HepG2 (cell line): ENCODE data around the gene APC2. TPM values are rescaled to one million over a fixed set of nuclear protein-coding genes. Genes with fewer than 3 reads are reported as not detected.
A peak's percentile ranks its signal among the peaks of the same experiment; 100 is the strongest.

Experiments used
- CCAR2 ChIP-seq: fragments of 200-400 bp; formaldehyde crosslinking; optimal IDR thresholded peaks from 2 replicates; pipeline ENCODE3; 2018; ENCODE audit warnings: low read depth, mild to moderate bottlenecking, low read length, moderate library complexity
- HOXA7 ChIP-seq: sonication (generic); formaldehyde crosslinking; IDR thresholded peaks from 2 replicates; pipeline ENCODE4 v1.8.1; 2022; ENCODE audit warnings: mild to moderate bottlenecking, missing genetic modification reagents, moderate library complexity
- KAT7 ChIP-seq: IDR thresholded peaks from 2 replicates; pipeline ENCODE4 v1.6.1; 2018; ENCODE audit warnings: borderline replicate concordance, missing compliant biosample characterization
- MTF1 ChIP-seq: sonication (generic); formaldehyde crosslinking; IDR thresholded peaks from 2 replicates; pipeline ENCODE4 v1.5.0; 2020; ENCODE audit warnings: missing genetic modification reagents
- SRF ChIP-seq: IDR thresholded peaks from 2 replicates; pipeline ENCODE4 v1.6.1; 2011; ENCODE audit warnings: mild to moderate bottlenecking, low read depth, low read length, moderate library complexity
- SSRP1 ChIP-seq: IDR thresholded peaks from 2 replicates; pipeline ENCODE4 v1.6.1; 2016; ENCODE audit warnings: control low read depth
- TAF1 ChIP-seq: sonication (generic); formaldehyde crosslinking; IDR thresholded peaks from 2 replicates; pipeline ENCODE4 v1.4.0; 2020; ENCODE audit warnings: missing genetic modification reagents
- TRIM24 ChIP-seq: sonication (generic); formaldehyde crosslinking; IDR thresholded peaks from 2 replicates; pipeline ENCODE4 v1.8.0; 2022; ENCODE audit warnings: mild to moderate bottlenecking, missing genetic modification reagents
- ZNF484 ChIP-seq: sonication (generic); formaldehyde crosslinking; IDR thresholded peaks from 2 replicates; pipeline ENCODE4 v1.5.1; 2020; ENCODE audit warnings: mild to moderate bottlenecking, low read depth, missing genetic modification reagents, borderline replicate concordance
- ZNF546 ChIP-seq: sonication (generic); formaldehyde crosslinking; conservative IDR thresholded peaks from 2 replicates; pipeline ENCODE4 v1.8.1; 2023; ENCODE audit warnings: mild to moderate bottlenecking, missing genetic modification reagents
- ZNF558 ChIP-seq: sonication (generic); formaldehyde crosslinking; IDR thresholded peaks from 2 replicates; pipeline ENCODE4 v1.9.0; 2022; ENCODE audit warnings: mild to moderate bottlenecking, missing genetic modification reagents, borderline replicate concordance
- ZNF607 ChIP-seq: sonication (generic); formaldehyde crosslinking; IDR thresholded peaks from 2 replicates; pipeline ENCODE4 v1.5.1; 2020; ENCODE audit warnings: missing genetic modification reagents, mild to moderate bottlenecking, borderline replicate concordance
- ZNF850 ChIP-seq: sonication (generic); formaldehyde crosslinking; conservative IDR thresholded peaks from 2 replicates; pipeline ENCODE4 v1.9.0; 2021; ENCODE audit warnings: mild to moderate bottlenecking, missing genetic modification reagents
- ZSCAN30 ChIP-seq: sonication (generic); formaldehyde crosslinking; IDR thresholded peaks from 2 replicates; pipeline ENCODE4 v1.5.0; 2020; ENCODE audit warnings: mild to moderate bottlenecking, missing genetic modification reagents
- polyA plus RNA-seq, 8 experiments: library from polyadenylated mRNA; depleted of rRNA in 3 of 8; stranded (reverse) in 7 of 8; unstranded in 1 of 8; fragments of >200 nt; fragmentation: Illumina TruSeq in 4 of 8; extraction: Trizol in 4 of 8; gene quantifications; 2 replicates each; pipeline versions ENCODE4 v1.2.1 to v1.2.3, GENCODE V29; 2011 to 2016; ENCODE audit warnings: low read depth in 4 of 8, missing spikeins in 1 of 8, mixed read lengths in 1 of 8; ENCODE audit not compliant: insufficient read depth in 1 of 8
- total RNA-seq, 5 experiments: library from RNA; depleted of rRNA; stranded (reverse); fragments of >200 nt; fragmentation: Illumina TruSeq; extraction: Trizol; gene quantifications; 2 replicates each; pipeline ENCODE4 v1.2.3, GENCODE V29; 2016; ENCODE audit warnings: low read depth in 1 of 5
- TF ChIP-seq, protein P1 (sequence below): sonication (generic); formaldehyde crosslinking; conservative IDR thresholded peaks from 2 replicates; pipeline ENCODE4 v1.8.0; 2022; ENCODE audit warnings: low read depth, missing genetic modification reagents
- TF ChIP-seq, protein P2 (sequence below): fragments of 450-650 bp; IDR thresholded peaks from 2 replicates; pipeline ENCODE4 v1.6.1; 2017
- TF ChIP-seq, protein P3 (sequence below): sonication (generic); formaldehyde crosslinking; IDR thresholded peaks from 2 replicates; pipeline ENCODE4 v1.5.1; 2020; ENCODE audit warnings: missing genetic modification reagents, mild to moderate bottlenecking, borderline replicate concordance
- TF ChIP-seq, protein P4 (sequence below): sonication (generic); formaldehyde crosslinking; IDR thresholded peaks from 2 replicates; pipeline ENCODE4 v1.5.0; 2020; ENCODE audit warnings: missing genetic modification reagents
- TF ChIP-seq, protein P5 (sequence below): sonication (generic); formaldehyde crosslinking; IDR thresholded peaks from 2 replicates; pipeline ENCODE4 v1.8.1; 2023; ENCODE audit warnings: missing genetic modification reagents, mild to moderate bottlenecking, borderline replicate concordance
- TF ChIP-seq, protein P6 (sequence below): sonication (generic); formaldehyde crosslinking; IDR thresholded peaks from 2 replicates; pipeline ENCODE4 v1.4.0; 2020; ENCODE audit warnings: mild to moderate bottlenecking, missing genetic modification reagents
- TF ChIP-seq, protein P7 (sequence below): fragments of 450-650 bp; IDR thresholded peaks from 2 replicates; pipeline ENCODE4 v1.6.1; 2017; ENCODE audit warnings: mild to moderate bottlenecking

APC2 gene
- total and polyA plus RNA-seq, 2 of the 13 experiments (the other 11 are each of a cell fraction or from before 2014, with no cell fraction given): 0.08 to 0.22 TPM

DNA sequence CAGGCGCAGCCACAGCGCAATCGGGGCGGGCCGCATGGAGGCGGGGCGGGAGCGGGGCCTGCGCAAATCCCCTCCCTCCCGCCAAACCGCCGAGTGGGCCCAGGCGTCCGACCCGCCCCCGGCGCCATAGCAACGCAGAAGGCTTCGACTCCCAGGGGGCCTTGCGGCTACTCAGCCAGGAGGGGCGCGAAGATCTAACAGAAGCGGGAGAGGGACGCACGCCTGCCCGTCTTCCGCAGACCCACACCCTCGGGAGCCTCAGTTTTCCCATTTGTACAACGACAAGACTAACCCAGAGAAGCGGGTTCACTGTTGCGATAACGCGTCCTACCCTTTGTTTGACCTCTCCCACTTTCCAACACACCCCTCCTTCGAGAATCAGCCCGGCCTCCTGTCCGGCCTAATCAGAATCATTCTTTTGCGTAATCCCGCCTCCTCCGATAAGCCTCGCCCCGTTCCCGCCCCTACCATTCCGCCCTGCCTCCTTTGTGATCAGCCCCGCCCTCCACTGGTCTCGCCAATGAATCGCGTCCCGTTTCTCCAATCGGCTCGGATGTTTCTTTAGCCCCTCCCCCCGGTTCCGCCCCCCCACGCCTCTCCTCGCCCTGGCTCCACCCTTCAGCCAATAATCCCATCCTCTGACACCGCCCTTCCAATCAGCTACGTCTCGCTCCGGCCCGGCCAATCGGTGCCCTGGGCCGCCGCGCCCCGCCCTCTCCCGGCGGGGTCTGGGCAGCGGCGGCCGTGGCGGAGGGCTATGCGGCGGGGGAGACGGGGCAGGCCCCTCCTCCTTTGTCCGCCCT is 40.6 kb downstream of the APC2 start, which contains the start of gene PCSK4 (continued):
- TF ChIP-seq, protein P1, sequence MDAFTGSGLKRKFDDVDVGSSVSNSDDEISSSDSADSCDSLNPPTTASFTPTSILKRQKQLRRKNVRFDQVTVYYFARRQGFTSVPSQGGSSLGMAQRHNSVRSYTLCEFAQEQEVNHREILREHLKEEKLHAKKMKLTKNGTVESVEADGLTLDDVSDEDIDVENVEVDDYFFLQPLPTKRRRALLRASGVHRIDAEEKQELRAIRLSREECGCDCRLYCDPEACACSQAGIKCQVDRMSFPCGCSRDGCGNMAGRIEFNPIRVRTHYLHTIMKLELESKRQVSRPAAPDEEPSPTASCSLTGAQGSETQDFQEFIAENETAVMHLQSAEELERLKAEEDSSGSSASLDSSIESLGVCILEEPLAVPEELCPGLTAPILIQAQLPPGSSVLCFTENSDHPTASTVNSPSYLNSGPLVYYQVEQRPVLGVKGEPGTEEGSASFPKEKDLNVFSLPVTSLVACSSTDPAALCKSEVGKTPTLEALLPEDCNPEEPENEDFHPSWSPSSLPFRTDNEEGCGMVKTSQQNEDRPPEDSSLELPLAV (CRISPR knock-in tag): no peak
- TF ChIP-seq, protein P2, sequence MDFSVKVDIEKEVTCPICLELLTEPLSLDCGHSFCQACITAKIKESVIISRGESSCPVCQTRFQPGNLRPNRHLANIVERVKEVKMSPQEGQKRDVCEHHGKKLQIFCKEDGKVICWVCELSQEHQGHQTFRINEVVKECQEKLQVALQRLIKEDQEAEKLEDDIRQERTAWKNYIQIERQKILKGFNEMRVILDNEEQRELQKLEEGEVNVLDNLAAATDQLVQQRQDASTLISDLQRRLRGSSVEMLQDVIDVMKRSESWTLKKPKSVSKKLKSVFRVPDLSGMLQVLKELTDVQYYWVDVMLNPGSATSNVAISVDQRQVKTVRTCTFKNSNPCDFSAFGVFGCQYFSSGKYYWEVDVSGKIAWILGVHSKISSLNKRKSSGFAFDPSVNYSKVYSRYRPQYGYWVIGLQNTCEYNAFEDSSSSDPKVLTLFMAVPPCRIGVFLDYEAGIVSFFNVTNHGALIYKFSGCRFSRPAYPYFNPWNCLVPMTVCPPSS: no peak
- TF ChIP-seq ZNF546: no peak
- no peak for TF ChIP-seq ZNF607
- TF ChIP-seq, protein P3, sequence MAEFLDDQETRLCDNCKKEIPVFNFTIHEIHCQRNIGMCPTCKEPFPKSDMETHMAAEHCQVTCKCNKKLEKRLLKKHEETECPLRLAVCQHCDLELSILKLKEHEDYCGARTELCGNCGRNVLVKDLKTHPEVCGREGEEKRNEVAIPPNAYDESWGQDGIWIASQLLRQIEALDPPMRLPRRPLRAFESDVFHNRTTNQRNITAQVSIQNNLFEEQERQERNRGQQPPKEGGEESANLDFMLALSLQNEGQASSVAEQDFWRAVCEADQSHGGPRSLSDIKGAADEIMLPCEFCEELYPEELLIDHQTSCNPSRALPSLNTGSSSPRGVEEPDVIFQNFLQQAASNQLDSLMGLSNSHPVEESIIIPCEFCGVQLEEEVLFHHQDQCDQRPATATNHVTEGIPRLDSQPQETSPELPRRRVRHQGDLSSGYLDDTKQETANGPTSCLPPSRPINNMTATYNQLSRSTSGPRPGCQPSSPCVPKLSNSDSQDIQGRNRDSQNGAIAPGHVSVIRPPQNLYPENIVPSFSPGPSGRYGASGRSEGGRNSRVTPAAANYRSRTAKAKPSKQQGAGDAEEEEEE: peak; percentile 23; the same call in 1 of the 2 replicates
- TF ChIP-seq SSRP1 (CRISPR knock-in tag): no peak
- TF ChIP-seq, protein P4, sequence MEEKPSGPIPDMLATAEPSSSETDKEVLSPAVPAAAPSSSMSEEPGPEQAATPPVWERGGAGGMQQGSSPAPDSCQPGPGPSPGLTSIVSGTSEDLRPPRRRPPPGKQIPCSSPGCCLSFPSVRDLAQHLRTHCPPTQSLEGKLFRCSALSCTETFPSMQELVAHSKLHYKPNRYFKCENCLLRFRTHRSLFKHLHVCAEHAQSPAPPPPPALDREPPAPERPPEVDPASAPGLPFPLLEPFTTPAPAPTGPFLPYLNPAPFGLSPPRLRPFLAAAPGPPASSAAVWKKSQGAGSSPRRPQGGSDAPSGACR (CRISPR knock-in tag): no peak; the same call in 1 of the 2 replicates
- TF ChIP-seq, protein P5, sequence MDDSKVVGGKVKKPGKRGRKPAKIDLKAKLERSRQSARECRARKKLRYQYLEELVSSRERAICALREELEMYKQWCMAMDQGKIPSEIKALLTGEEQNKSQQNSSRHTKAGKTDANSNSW (CRISPR knock-in tag): no peak
- no peak for TF ChIP-seq ZNF484 (CRISPR knock-in tag)
- TF ChIP-seq, protein P6, sequence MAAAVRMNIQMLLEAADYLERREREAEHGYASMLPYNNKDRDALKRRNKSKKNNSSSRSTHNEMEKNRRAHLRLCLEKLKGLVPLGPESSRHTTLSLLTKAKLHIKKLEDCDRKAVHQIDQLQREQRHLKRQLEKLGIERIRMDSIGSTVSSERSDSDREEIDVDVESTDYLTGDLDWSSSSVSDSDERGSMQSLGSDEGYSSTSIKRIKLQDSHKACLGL (CRISPR knock-in tag): peak; percentile 19; the same call in 1 of the 2 replicates
- TF ChIP-seq MTF1 (CRISPR knock-in tag): no peak
- no peak for TF ChIP-seq ZSCAN30
- TF ChIP-seq, protein P7, sequence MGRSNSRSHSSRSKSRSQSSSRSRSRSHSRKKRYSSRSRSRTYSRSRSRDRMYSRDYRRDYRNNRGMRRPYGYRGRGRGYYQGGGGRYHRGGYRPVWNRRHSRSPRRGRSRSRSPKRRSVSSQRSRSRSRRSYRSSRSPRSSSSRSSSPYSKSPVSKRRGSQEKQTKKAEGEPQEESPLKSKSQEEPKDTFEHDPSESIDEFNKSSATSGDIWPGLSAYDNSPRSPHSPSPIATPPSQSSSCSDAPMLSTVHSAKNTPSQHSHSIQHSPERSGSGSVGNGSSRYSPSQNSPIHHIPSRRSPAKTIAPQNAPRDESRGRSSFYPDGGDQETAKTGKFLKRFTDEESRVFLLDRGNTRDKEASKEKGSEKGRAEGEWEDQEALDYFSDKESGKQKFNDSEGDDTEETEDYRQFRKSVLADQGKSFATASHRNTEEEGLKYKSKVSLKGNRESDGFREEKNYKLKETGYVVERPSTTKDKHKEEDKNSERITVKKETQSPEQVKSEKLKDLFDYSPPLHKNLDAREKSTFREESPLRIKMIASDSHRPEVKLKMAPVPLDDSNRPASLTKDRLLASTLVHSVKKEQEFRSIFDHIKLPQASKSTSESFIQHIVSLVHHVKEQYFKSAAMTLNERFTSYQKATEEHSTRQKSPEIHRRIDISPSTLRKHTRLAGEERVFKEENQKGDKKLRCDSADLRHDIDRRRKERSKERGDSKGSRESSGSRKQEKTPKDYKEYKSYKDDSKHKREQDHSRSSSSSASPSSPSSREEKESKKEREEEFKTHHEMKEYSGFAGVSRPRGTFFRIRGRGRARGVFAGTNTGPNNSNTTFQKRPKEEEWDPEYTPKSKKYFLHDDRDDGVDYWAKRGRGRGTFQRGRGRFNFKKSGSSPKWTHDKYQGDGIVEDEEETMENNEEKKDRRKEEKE: no peak
- TF ChIP-seq ZNF850 (CRISPR knock-in tag): no peak
- TF ChIP-seq CCAR2: peak; percentile 37
- TF ChIP-seq HOXA7 (CRISPR knock-in tag): no peak
- no peak for TF ChIP-seq ZNF558
- TF ChIP-seq SRF: no peak
- TF ChIP-seq TAF1: no peak
- TF ChIP-seq KAT7 (CRISPR knock-in tag): no peak
- no peak for TF ChIP-seq TRIM24
